NB4 (cell line): ENCODE measurements around the gene CSRP1.

Experiments
- DNase-seq: peaks from one replicate; pipeline ENCODE4 v3.0.0; 2010; ENCODE audit warnings: low read depth
- H3K4me3 ChIP-seq: one replicate; pipeline ENCODE4 v1.5.1; 2011; ENCODE audit warnings: mild to moderate bottlenecking, low read depth, low read length, moderate library complexity
- CTCF ChIP-seq: IDR thresholded peaks from one replicate; pipeline ENCODE4 v1.5.1; 2012; ENCODE audit warnings: low read depth, low read length
- MAX ChIP-seq: IDR thresholded peaks from 2 replicates; pipeline ENCODE4 v1.6.1; 2011; ENCODE audit warnings: low read depth, low read length
- MYC ChIP-seq: IDR thresholded peaks from 2 replicates; pipeline ENCODE4 v1.6.1; 2011; ENCODE audit warnings: low read depth, low read length
- POLR2A ChIP-seq: IDR thresholded peaks from 2 replicates; pipeline ENCODE4 v1.6.1; 2011; ENCODE audit warnings: mild to moderate bottlenecking; ENCODE audit not compliant: insufficient read length; ENCODE audit errors: extremely low read depth

CSRP1 gene

GRCh38 chr1:201505503-201505890 lies 1.4 kb downstream of the CSRP1 start:
- TF ChIP-seq POLR2A, result no peak
- no peak for TF ChIP-seq CTCF
- TF ChIP-seq MAX, result no peak
- no peak for TF ChIP-seq MYC
- DNase-seq, result no peak
- H3K4me3 ChIP-seq, result no peak overlapping the region

- DNase-seq, result no peak
- H3K4me3 ChIP-seq, result no peak overlapping the region
- no peak for TF ChIP-seq MYC
- no peak for TF ChIP-seq CTCF
- TF ChIP-seq POLR2A, result no peak
Measured at GRCh38 chr1:201504799-201505502, 2.0 kb downstream of the CSRP1 start.

- DNase-seq, result no peak
- TF ChIP-seq MYC (no peak), POLR2A (no peak), MAX (no peak), CTCF (no peak)
Measured at GRCh38 chr1:201504179-201504631, 2.7 kb downstream of the CSRP1 start.

GRCh38 chr1:201503397-201504176 lies 3.3 kb downstream of the CSRP1 start:
- TF ChIP-seq MYC, result no peak
- no peak for TF ChIP-seq POLR2A
- no peak overlapping the region for H3K4me3 ChIP-seq
- no peak for DNase-seq

More at GRCh38 chr1:201504179-201504631, 2.7 kb downstream of the CSRP1 start:
- no peak overlapping the region for H3K4me3 ChIP-seq

GRCh38 chr1:201502511-201502857 lies 4.4 kb downstream of the CSRP1 start:
- TF ChIP-seq MAX (no peak), POLR2A (no peak), CTCF (no peak), MYC (no peak)
- H3K4me3 ChIP-seq, result no peak overlapping the region
- no peak for DNase-seq

GRCh38 chr1:201501812-201502510 lies 5.0 kb downstream of the CSRP1 start:
- DNase-seq, result no peak
- H3K4me3 ChIP-seq, result no peak overlapping the region

More at GRCh38 chr1:201501812-201502510, 5.0 kb downstream of the CSRP1 start:
- TF ChIP-seq POLR2A (no peak), MYC (no peak), MAX (no peak), CTCF (no peak)
